ENCODE measurements around the gene NACC2.

GRCh38 chr9:135974220-135974573 lies 120.9 kb downstream of the NACC2 start:
- TF ChIP-seq, protein P1, sequence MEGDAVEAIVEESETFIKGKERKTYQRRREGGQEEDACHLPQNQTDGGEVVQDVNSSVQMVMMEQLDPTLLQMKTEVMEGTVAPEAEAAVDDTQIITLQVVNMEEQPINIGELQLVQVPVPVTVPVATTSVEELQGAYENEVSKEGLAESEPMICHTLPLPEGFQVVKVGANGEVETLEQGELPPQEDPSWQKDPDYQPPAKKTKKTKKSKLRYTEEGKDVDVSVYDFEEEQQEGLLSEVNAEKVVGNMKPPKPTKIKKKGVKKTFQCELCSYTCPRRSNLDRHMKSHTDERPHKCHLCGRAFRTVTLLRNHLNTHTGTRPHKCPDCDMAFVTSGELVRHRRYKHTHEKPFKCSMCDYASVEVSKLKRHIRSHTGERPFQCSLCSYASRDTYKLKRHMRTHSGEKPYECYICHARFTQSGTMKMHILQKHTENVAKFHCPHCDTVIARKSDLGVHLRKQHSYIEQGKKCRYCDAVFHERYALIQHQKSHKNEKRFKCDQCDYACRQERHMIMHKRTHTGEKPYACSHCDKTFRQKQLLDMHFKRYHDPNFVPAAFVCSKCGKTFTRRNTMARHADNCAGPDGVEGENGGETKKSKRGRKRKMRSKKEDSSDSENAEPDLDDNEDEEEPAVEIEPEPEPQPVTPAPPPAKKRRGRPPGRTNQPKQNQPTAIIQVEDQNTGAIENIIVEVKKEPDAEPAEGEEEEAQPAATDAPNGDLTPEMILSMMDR (IDR thresholded peaks at IDR 0.05), result no peak
- TF ChIP-seq POLR2A (IDR thresholded peaks at IDR 0.05) (no peak), POLR2AphosphoS5 (IDR thresholded peaks at IDR 0.05) (no peak), EP300 (IDR thresholded peaks at IDR 0.05; ENCODE audit: low read depth) (no peak)
